Thymus (tissue), 11 donors: ENCODE results near the gene EIF5AL1. TPM values are rescaled to one million over a fixed set of nuclear protein-coding genes. Genes with fewer than 3 reads are reported as not detected.
A peak's percentile ranks its signal among the peaks of the same experiment; 100 is the strongest.
"Not testable (repeated sequence)": the region's sequence is repeated elsewhere in the genome, so short reads cannot be mapped to it uniquely, and the experiment has no call there.

Source experiments
- DNase-seq, 9 donors: peaks; one replicate each; pipeline ENCODE4 v3.0.0-alpha.2; 2013; ENCODE audit warnings: low spot score in 9 of 9, low read depth in 6 of 9, missing footprints in 1 of 9
- H3K27ac ChIP-seq, 2 donors: one replicate each; pipeline ENCODE4 v1.5.1; 2013; ENCODE audit warnings: control low read depth in 1 of 2, low read depth in 1 of 2, low read length in 1 of 2, mild to moderate bottlenecking in 1 of 2, moderate library complexity in 1 of 2
- H3K27me3 ChIP-seq, 2 donors: one replicate each; pipeline ENCODE4 v1.5.1; 2013; ENCODE audit warnings: low read length in 1 of 2; ENCODE audit not compliant: control insufficient read depth in 2 of 2, insufficient read depth in 1 of 2
- H3K36me3 ChIP-seq, 2 donors: one replicate each; pipeline ENCODE4 v1.5.1; 2013; ENCODE audit warnings: low read length in 1 of 2, mild to moderate bottlenecking in 1 of 2, moderate library complexity in 1 of 2; ENCODE audit not compliant: control insufficient read depth in 2 of 2, insufficient read depth in 2 of 2
- H3K4me1 ChIP-seq, 2 donors: one replicate each; pipeline ENCODE4 v1.5.1; 2013; ENCODE audit warnings: low read length in 2 of 2; ENCODE audit not compliant: control insufficient read depth in 2 of 2, insufficient read depth in 2 of 2
- H3K4me3 ChIP-seq, 2 donors: one replicate each; pipeline ENCODE4 v1.5.1; 2013; ENCODE audit warnings: low read length in 2 of 2, control low read depth in 1 of 2, mild to moderate bottlenecking in 1 of 2
- H3K9me3 ChIP-seq, 2 donors: one replicate each; pipeline ENCODE4 v1.5.1; 2013; ENCODE audit warnings: low read length in 1 of 2, mild to moderate bottlenecking in 1 of 2; ENCODE audit not compliant: control insufficient read depth in 2 of 2, insufficient read depth in 1 of 2
- WGBS: extraction: QIAGEN DNeasy Blood & Tissue Kit; methylation state at CpG from one replicate; pipeline ENCODE4 v1.1.7; 2013; 5-methylcytosine and 5-hydroxymethylcytosine counted together
- polyA plus RNA-seq: library from polyadenylated mRNA; stranded (reverse); fragments of 200-250 nt; gene quantifications from one replicate; pipeline ENCODE4 v1.2.3, GENCODE V29; 2013
- total RNA-seq: library from RNA; stranded (reverse); fragments of 120-200 nt; gene quantifications from one replicate; pipeline ENCODE4 v1.2.4, GENCODE V29; 2013
- donor health status: healthy.

Gene EIF5AL1
- total and polyA plus RNA-seq, 2 donors: 0.28 to 0.39 TPM

- not testable (repeated sequence) for H3K36me3 ChIP-seq, H3K27ac ChIP-seq, H3K27me3 ChIP-seq, H3K4me3 ChIP-seq, H3K4me1 ChIP-seq, DNase-seq, H3K9me3 ChIP-seq
- 87% methylated on average over 6 of the region's 6 CpGs for WGBS
Measured at GRCh38 chr10:79538311-79538710, 26.0 kb downstream of the EIF5AL1 start.

- not testable (repeated sequence) for H3K27me3 ChIP-seq, H3K4me3 ChIP-seq, H3K36me3 ChIP-seq, H3K9me3 ChIP-seq, DNase-seq, H3K27ac ChIP-seq, H3K4me1 ChIP-seq
- 97% methylated on average over 1 of the region's 1 CpG for WGBS
Measured at GRCh38 chr10:79540930-79541329, 28.6 kb downstream of the EIF5AL1 start.

DNA sequence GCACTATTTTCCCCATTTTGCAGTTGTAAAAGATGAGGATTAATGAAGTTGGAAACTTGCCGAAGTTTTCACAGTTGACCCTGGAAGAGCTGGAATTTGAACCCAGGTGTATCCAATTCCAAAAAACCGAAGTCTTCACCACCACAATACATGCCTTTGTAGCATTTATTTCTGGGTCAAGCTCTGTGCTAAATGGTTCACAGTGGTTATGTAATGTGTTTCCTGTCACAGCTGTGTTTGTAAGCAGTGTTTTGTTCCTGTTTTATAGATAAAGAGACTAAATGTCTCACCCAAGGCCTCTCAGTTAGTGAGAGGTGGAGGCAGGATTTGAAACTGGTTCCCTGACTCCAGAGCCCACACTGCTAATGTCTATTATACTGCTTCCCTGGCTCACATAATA, 30.3 kb downstream of the EIF5AL1 start:
- H3K27ac ChIP-seq: peak overlapping the region; percentile 1 to 81
- H3K4me3 ChIP-seq: no peak overlapping the region
- no peaks in the 10 kb centered on the region for H3K27me3 ChIP-seq
- DNase-seq: peak in 4 of 9 donors; percentile 13 to 55 (median 18)
- 43% methylated on average over 2 of the region's 2 CpGs for whole genome bisulfite sequencing
- no peaks in the 10 kb centered on the region for H3K36me3 ChIP-seq
- peaks cover 7 to 10% of the 10 kb centered on the region in 2 donors for H3K4me1 ChIP-seq
- H3K9me3 ChIP-seq: no peaks in the 10 kb centered on the region

DNA sequence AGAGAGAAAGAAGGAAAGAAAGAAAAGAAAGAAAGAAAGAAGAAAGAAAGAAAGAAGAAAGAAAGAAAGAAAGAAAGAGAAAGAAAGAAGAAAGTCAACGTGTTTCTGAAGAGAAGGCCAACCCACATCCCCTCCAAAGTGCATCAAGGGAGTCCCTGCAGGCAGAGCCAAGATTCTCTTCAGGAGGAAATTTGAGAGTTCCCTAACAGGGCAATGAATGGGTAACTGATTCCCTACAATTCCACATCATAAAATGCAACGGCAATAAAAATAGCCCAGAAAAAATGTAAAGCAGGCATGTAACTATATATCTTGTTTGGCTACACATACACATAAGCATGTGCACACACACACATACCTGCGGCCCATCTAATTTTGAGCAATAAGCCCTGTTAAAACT, 32.1 kb downstream of the EIF5AL1 start:
- not testable (repeated sequence) for H3K27me3 ChIP-seq, DNase-seq, H3K36me3 ChIP-seq, H3K4me1 ChIP-seq, H3K4me3 ChIP-seq, H3K9me3 ChIP-seq, H3K27ac ChIP-seq
- WGBS: 89% methylated on average over 3 of the region's 3 CpGs

- H3K27me3 ChIP-seq, H3K4me1 ChIP-seq, DNase-seq, H3K27ac ChIP-seq, H3K4me3 ChIP-seq, H3K36me3 ChIP-seq, H3K9me3 ChIP-seq: not testable (repeated sequence)
- WGBS: 94% methylated on average over 3 of the region's 3 CpGs
Measured at GRCh38 chr10:79544926-79545659, 32.8 kb downstream of the EIF5AL1 start.

- not testable (repeated sequence) for H3K4me3 ChIP-seq, H3K9me3 ChIP-seq, H3K27ac ChIP-seq, H3K4me1 ChIP-seq, H3K27me3 ChIP-seq, DNase-seq, H3K36me3 ChIP-seq
- WGBS: 79% methylated on average over 2 of the region's 2 CpGs
Measured at GRCh38 chr10:79547128-79547527, 34.8 kb downstream of the EIF5AL1 start.

- Histone ChIP-seq H3K4me1 (peaks cover 2 to 3% of the 10 kb centered on the region in 2 donors), H3K36me3 (no peaks in the 10 kb centered on the region), H3K27me3 (no peaks in the 10 kb centered on the region), H3K9me3 (no peaks in the 10 kb centered on the region), H3K27ac (no peak overlapping the region), H3K4me3 (no peak overlapping the region)
- 27% methylated on average over 3 of the region's 3 CpGs for WGBS
- no peak for DNase-seq
Measured at GRCh38 chr10:79547973-79548372, 35.6 kb downstream of the EIF5AL1 start.

DNA sequence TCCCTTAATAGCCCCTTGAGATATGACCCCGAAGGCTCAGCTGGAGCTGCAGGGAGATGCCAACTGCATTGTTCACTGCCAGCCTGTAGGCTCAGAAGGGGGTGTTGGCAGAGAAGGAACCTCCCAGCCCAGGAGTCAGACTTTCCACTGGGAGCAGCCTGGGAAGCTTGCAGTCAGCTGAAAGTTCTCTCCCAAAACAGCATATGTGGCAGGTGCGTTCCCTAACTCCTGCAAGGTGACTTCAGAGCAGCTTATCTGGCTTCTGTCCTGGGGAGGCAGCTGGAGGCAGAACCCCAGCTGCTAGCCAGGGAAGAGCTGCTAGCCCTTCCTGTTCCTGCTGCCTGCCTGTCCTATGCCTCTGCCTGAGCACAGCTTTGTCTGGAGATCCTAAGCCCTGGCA, 39.8 kb downstream of the EIF5AL1 start:
- Histone ChIP-seq H3K4me3 (no peak overlapping the region), H3K27me3 (no peaks in the 10 kb centered on the region), H3K27ac (no peak overlapping the region), H3K4me1 (no peaks in the 10 kb centered on the region), H3K9me3 (no peaks in the 10 kb centered on the region), H3K36me3 (no peaks in the 10 kb centered on the region)
- WGBS: 96% methylated on average over 2 of the region's 2 CpGs
- DNase-seq: no peak

DNA sequence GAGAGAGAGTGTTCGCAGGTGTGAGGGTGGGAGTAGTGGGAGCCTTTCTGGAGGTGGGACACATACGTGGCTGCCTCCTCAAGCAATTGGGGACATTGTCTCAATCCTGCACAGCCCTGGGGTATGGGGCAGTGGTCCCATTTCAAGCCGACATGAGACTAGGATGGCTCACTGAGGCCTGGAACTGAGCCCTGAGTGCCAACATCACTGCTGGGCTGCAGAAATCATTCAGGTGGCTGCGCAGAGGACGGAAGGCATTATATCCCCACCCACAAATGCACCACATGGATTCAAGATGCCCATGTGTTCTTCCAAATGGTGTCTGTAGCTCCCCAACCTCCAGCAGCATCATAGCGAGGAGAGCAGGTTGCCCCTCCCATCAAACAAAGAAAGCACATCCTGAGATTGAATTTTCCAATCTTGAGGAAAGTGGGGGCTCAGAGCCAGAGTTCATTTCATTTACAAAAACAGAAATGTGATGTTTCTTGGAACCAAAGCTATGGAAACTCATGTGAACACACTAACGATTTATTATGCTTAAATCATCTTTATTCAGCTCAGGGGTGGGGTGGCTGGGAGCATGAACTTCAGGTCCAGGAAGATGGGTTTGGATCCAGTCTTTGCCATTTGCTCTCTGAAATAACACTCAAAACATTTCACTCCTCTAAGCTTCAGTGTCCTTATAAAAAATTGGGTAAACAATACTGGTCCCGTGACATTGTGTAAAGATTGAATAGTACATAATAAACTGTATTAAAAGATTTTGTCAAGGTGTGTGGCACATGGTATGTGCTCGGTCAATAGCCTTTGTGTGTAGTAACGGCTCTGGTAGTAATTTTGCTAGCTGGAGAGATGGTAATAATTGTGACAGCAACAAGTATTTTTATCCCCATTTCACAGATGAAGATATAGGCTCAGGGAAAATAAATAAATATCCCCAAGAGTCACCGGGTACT, 43.3 kb downstream of the EIF5AL1 start:
- Histone ChIP-seq H3K27me3 (no peaks in the 10 kb centered on the region), H3K36me3 (no peaks in the 10 kb centered on the region), H3K27ac (no peak overlapping the region), H3K4me3 (no peak overlapping the region), H3K4me1 (no peaks in the 10 kb centered on the region), H3K9me3 (no peaks in the 10 kb centered on the region)
- no peak for DNase-seq
- WGBS: 96% methylated on average over 11 of the region's 11 CpGs
